A549 (cell line): ENCODE measurements around the gene WNT3A. TPM values are rescaled to one million over a fixed set of nuclear protein-coding genes. Genes with fewer than 3 reads are reported as not detected.

Experiments
- ATAC-seq, 2 experiments: fragments of 200-7000 bp in 1 of 2; fragments of >200 bp in 1 of 2; cut with Nextera tagmentation in 1 of 2; cut with Tn5 transposase in 1 of 2; 3 replicates each; pipeline versions ENCODE4 v1.8.0 to v1.9.1; 2018 to 2020; ENCODE audit warnings: mild to moderate bottlenecking in 1 of 2, moderate library complexity in 1 of 2
- CTCF ChIA-PET: fragments of 300-600 bp; sonication (Branson Sonifier 250); formaldehyde crosslinking; extraction: SDS; loops from one replicate; lab custom pipeline; 2021; ENCODE audit warnings: antibody characterized with exemption, inconsistent platforms; lab: Yijun Ruan, JAX
- POLR2A ChIA-PET: fragments of 350-600 bp; formaldehyde crosslinking; extraction: SDS; loops from one replicate; lab custom pipeline; 2021; ENCODE audit warnings: antibody characterized with exemption, inconsistent platforms; lab: Yijun Ruan, JAX
- DNase-seq, 2 experiments: peaks; one replicate each; pipeline versions ENCODE4 v3.0.0 to v3.0.0-alpha.2; 2011 to 2016; ENCODE audit warnings: low read depth in 1 of 2, low spot score in 1 of 2
- FAIRE-seq: peaks from 2 replicates; lab custom pipeline; 2011; peaks lifted over from hg19 to GRCh38; lab: Jason Lieb, UNC
- H3K27ac ChIP-seq, 2 experiments: fragments of >200 bp; sonication (Bioruptor Twin); formaldehyde crosslinking; 3 replicates each; pipeline ENCODE4 v1.5.1; 2016 to 2017
- H3K4me1 ChIP-seq: fragments of >200 bp; sonication (Bioruptor Twin); formaldehyde crosslinking; 3 replicates; pipeline ENCODE4 v1.6.1; 2016
- H3K4me2 ChIP-seq: fragments of >200 bp; sonication (Bioruptor Twin); formaldehyde crosslinking; 3 replicates; pipeline ENCODE4 v1.6.1; 2016
- H3K4me3 ChIP-seq: fragments of >200 bp; sonication (Bioruptor Twin); formaldehyde crosslinking; 3 replicates; pipeline ENCODE4 v1.5.1; 2016
- H3K9me3 ChIP-seq: fragments of >200 bp; sonication (Bioruptor Twin); formaldehyde crosslinking; 3 replicates; pipeline ENCODE4 v1.6.1; 2016
- CBX2 ChIP-seq: fragments of 200-600 bp; sonication (generic); IDR thresholded peaks from 2 replicates; pipeline ENCODE4 v1.6.1; 2016; ENCODE audit warnings: low read depth, mild to moderate bottlenecking, borderline replicate concordance
- CEBPB ChIP-seq, 2 experiments: fragments of >200 bp in 1 of 2; sonication (Bioruptor Twin) in 1 of 2; formaldehyde crosslinking in 1 of 2; IDR thresholded peaks; 2 replicates each; pipeline ENCODE4 v1.6.1; 2012 to 2016
- CHD2 ChIP-seq: fragments of 150-350 bp; IDR thresholded peaks from 2 replicates; pipeline ENCODE4 v1.6.1; 2014; ENCODE audit warnings: low read length; ENCODE audit not compliant: partially characterized antibody
- CHD4 ChIP-seq: fragments of 200-600 bp; sonication (generic); IDR thresholded peaks from 2 replicates; pipeline ENCODE4 v1.6.1; 2016; ENCODE audit warnings: antibody characterized with exemption, mild to moderate bottlenecking, borderline replicate concordance
- EHMT2 ChIP-seq: fragments of 200-600 bp; sonication (generic); IDR thresholded peaks from 2 replicates; pipeline ENCODE4 v1.6.1; 2016; ENCODE audit warnings: antibody characterized with exemption, low read depth, mild to moderate bottlenecking, moderate library complexity
- ESRRA ChIP-seq: fragments of 150-350 bp; IDR thresholded peaks from 2 replicates; pipeline ENCODE4 v1.6.1; 2014; ENCODE audit warnings: mild to moderate bottlenecking, low read length, borderline replicate concordance
- FOSL2 ChIP-seq, 2 experiments: fragments of 450-650 bp in 1 of 2; fragments of >200 bp in 1 of 2; sonication (Bioruptor Twin) in 1 of 2; formaldehyde crosslinking; IDR thresholded peaks; 2 replicates each; pipeline versions ENCODE4 v1.5.0 to v1.6.1; 2016 to 2020; ENCODE audit warnings: mild to moderate bottlenecking in 1 of 2, moderate library complexity in 1 of 2
- FOXS1 ChIP-seq: fragments of 250-450 bp; sonication (Bioruptor Pico); IDR thresholded peaks from 2 replicates; pipeline ENCODE4 v1.5.0; 2020; ENCODE audit warnings: mild to moderate bottlenecking, moderate library complexity
- GATA3 ChIP-seq: IDR thresholded peaks from 2 replicates; pipeline ENCODE4 v1.6.1; 2012; ENCODE audit warnings: borderline replicate concordance
- HDAC2 ChIP-seq: fragments of 200-600 bp; sonication (generic); IDR thresholded peaks from 2 replicates; pipeline ENCODE4 v1.6.1; 2016
- HEYL ChIP-seq: fragments of 250-450 bp; sonication (Bioruptor Pico); IDR thresholded peaks from 2 replicates; pipeline ENCODE4 v1.8.0; 2021; ENCODE audit warnings: mild to moderate bottlenecking, moderate library complexity
- HOXA7 ChIP-seq: fragments of 250-450 bp; sonication (Bioruptor Pico); IDR thresholded peaks from 2 replicates; pipeline ENCODE4 v1.5.0; 2020; ENCODE audit warnings: mild to moderate bottlenecking, moderate library complexity
- HOXB13 ChIP-seq: fragments of 250-450 bp; sonication (Bioruptor Pico); IDR thresholded peaks from 2 replicates; pipeline ENCODE4 v1.5.0; 2020; ENCODE audit warnings: low read depth, mild to moderate bottlenecking, moderate library complexity
- HOXB5 ChIP-seq: fragments of 250-450 bp; sonication (Bioruptor Pico); IDR thresholded peaks from 2 replicates; pipeline ENCODE4 v1.5.0; 2020; ENCODE audit warnings: mild to moderate bottlenecking, moderate library complexity
- JUN ChIP-seq, 2 experiments: fragments of >200 bp; sonication (Bioruptor Twin); formaldehyde crosslinking; IDR thresholded peaks; 2 replicates in 1 of 2; 3 replicates in 1 of 2; pipeline ENCODE4 v1.6.1; 2016 to 2017
- JUNB ChIP-seq: fragments of >200 bp; sonication (Bioruptor Twin); formaldehyde crosslinking; IDR thresholded peaks from 2 replicates; pipeline ENCODE4 v1.6.1; 2016
- KDM1A ChIP-seq: fragments of 200-600 bp; sonication (generic); IDR thresholded peaks from 2 replicates; pipeline ENCODE4 v1.6.1; 2016; ENCODE audit warnings: low read depth, mild to moderate bottlenecking
- KDM5A ChIP-seq: fragments of 200-600 bp; sonication (generic); IDR thresholded peaks from 2 replicates; pipeline ENCODE4 v1.6.1; 2016; ENCODE audit warnings: antibody characterized with exemption, mild to moderate bottlenecking
- MYC ChIP-seq: IDR thresholded peaks from 2 replicates; pipeline ENCODE4 v1.6.1; 2012; ENCODE audit warnings: mild to moderate bottlenecking, inconsistent platforms, low read length, improper control_type of control experiment, borderline replicate concordance
- PHF8 ChIP-seq: fragments of 200-600 bp; sonication (generic); IDR thresholded peaks from 2 replicates; pipeline ENCODE4 v1.6.1; 2016; ENCODE audit warnings: low read depth, mild to moderate bottlenecking, antibody characterized with exemption, moderate library complexity, borderline replicate concordance
- POLR2AphosphoS2 ChIP-seq: conservative IDR thresholded peaks from 2 replicates; pipeline ENCODE4 v1.6.1; 2012; ENCODE audit warnings: low read length, improper control_type of control experiment, inconsistent platforms
- RAD21 ChIP-seq, 2 experiments: fragments of >200 bp in 1 of 2; sonication (Bioruptor Twin) in 1 of 2; formaldehyde crosslinking in 1 of 2; IDR thresholded peaks in 1 of 2; conservative IDR thresholded peaks in 1 of 2; 2 replicates in 1 of 2; 3 replicates in 1 of 2; pipeline ENCODE4 v1.6.1; 2012 to 2018; ENCODE audit warnings: inconsistent platforms in 1 of 2
- RCOR1 ChIP-seq: fragments of 150-350 bp; IDR thresholded peaks from 2 replicates; pipeline ENCODE4 v1.6.1; 2014; ENCODE audit warnings: antibody characterized with exemption, low read length, low read depth
- RNF2 ChIP-seq: fragments of 200-600 bp; sonication (generic); IDR thresholded peaks from 2 replicates; pipeline ENCODE4 v1.6.1; 2016; ENCODE audit warnings: low read depth, mild to moderate bottlenecking, antibody characterized with exemption, moderate library complexity, borderline replicate concordance
- TFCP2L1 ChIP-seq: fragments of 250-450 bp; sonication (Bioruptor Pico); IDR thresholded peaks from 2 replicates; pipeline ENCODE4 v1.5.0; 2021; ENCODE audit warnings: mild to moderate bottlenecking
- ZC3H11A ChIP-seq: fragments of 450-650 bp; IDR thresholded peaks from 2 replicates; pipeline ENCODE4 v1.6.1; 2014; ENCODE audit warnings: antibody characterized with exemption, mild to moderate bottlenecking
- ZFP36 ChIP-seq: fragments of 450-650 bp; IDR thresholded peaks from 2 replicates; pipeline ENCODE4 v1.6.1; 2014; ENCODE audit warnings: borderline replicate concordance; ENCODE audit not compliant: partially characterized antibody
- WGBS: methylation state at CpG from one replicate; pipeline ENCODE4 v1.1.6; 2017; ENCODE audit errors: missing lambda C conversion rate; 5-methylcytosine and 5-hydroxymethylcytosine counted together
- polyA plus RNA-seq, 4 experiments: library from polyadenylated mRNA; depleted of rRNA in 3 of 4; stranded (reverse); fragments of >200 nt; fragmentation: RNase III in 1 of 4; extraction: RNeasy Plus Mini Kit Qiagen cat#74134 plus additional on column Dnase treatment in 1 of 4; gene quantifications; 2 replicates in 3 of 4; 3 replicates in 1 of 4; pipeline ENCODE4 v1.2.3, GENCODE V29; 2011 to 2017
- TF ChIP-seq, protein P1 (sequence below): fragments of >200 bp; sonication (Bioruptor Twin); formaldehyde crosslinking; IDR thresholded peaks from 2 replicates; pipeline ENCODE4 v1.6.1; 2016
- TF ChIP-seq, protein P2 (sequence below): fragments of 250-450 bp; sonication (Bioruptor Pico); IDR thresholded peaks from 2 replicates; pipeline ENCODE4 v1.5.0; 2020; ENCODE audit warnings: low read depth, mild to moderate bottlenecking, moderate library complexity
- TF ChIP-seq, protein P3 (sequence below): IDR thresholded peaks from 2 replicates; pipeline ENCODE4 v1.6.1; 2012
- TF ChIP-seq, protein P4 (sequence below): fragments of >200 bp; sonication (Bioruptor Twin); formaldehyde crosslinking; IDR thresholded peaks from 3 replicates; pipeline ENCODE4 v1.5.1; 2016

Gene WNT3A
- polyA plus RNA-seq, 2 of the 4 experiments (the other 2 are of a cell fraction): not detected

DNA sequence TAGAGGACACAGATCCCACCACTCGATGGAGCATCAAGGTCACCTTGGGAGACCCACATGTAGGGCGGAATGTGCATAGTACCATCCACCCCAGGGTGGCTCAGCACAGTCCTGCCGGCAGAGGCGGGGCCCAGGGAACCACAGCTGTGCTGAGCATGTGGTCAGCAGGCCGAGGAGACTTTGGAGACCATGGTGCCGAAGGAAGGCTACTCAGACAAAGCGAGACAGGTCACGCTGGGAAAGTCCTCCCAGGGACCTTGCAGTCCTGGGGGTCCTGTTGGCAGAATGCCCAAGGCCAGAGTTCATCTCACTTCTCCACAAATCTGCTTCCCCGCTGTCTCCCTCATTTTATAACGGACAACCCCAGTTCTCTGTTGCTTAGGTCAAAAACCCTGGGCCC, 22.5 kb downstream of the WNT3A start (continued):
- TF ChIP-seq KDM5A: no peak
- TF ChIP-seq PHF8: no peak
- TF ChIP-seq, all 56 proteins: peak for 0

DNA sequence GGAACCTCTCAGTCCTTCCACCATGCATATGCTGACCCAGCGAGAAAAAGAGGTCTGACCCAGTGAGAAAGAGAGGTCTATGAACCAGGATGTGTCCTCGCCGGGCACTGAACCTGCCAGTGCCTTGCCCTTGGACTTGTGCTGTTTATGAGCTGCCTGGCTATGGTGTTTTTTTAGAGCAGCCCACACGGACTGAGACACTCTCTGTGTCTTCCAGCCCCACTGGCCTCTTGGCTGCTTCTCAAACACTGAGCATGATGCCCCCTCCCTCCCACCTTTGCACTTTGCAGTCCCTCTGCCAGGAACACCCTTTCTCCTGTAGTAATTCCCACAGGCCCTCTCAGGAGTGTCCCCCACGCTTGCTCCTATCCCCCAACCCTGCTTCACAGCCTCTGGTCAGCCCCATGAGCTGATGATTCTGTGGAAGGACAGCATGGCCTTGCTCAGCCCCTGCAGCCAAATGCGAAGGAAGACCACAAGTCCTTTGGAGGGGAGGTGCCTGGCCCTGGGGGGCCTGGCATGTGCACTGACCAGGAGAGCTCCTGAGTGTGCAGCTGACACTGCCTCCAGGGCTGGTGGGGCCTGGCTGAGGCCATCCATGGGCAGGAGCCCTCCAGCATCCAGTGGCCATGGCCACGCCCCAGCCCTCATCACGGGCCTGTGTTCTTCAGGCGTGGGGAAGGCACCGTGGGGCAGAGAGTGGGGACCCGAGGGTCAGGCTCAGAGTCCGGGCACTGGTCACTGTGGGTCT, 23.8 kb downstream of the WNT3A start:
- peaks cover 11% of the 10 kb centered on the region; the same call in 2 of the 3 replicates for H3K9me3 ChIP-seq
- ATAC-seq: no peak
- TF ChIP-seq FOXS1 (CRISPR knock-in tag) (no peak), JUNB (no peak), TFCP2L1 (CRISPR knock-in tag) (no peak), RAD21 (conservative IDR thresholded peaks at IDR 0.05 in 1 of 2, IDR thresholded peaks at IDR 0.05 in 1 of 2) (no peak), HDAC2 (no peak), RCOR1 (no peak), RNF2 (no peak), CHD4 (no peak), MYC (no peak), KDM1A (no peak), JUN (IDR thresholded peaks at IDR 0.05) (no peak), CHD2 (no peak), CEBPB (IDR thresholded peaks at IDR 0.05) (no peak), CBX2 (no peak), HOXB13 (CRISPR knock-in tag) (no peak), ZFP36 (no peak), ESRRA (no peak), GATA3 (no peak)
- TF ChIP-seq, protein P1, sequence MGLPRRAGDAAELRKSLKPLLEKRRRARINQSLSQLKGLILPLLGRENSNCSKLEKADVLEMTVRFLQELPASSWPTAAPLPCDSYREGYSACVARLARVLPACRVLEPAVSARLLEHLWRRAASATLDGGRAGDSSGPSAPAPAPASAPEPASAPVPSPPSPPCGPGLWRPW: no peak
- TF ChIP-seq, protein P2, sequence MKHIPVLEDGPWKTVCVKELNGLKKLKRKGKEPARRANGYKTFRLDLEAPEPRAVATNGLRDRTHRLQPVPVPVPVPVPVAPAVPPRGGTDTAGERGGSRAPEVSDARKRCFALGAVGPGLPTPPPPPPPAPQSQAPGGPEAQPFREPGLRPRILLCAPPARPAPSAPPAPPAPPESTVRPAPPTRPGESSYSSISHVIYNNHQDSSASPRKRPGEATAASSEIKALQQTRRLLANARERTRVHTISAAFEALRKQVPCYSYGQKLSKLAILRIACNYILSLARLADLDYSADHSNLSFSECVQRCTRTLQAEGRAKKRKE (CRISPR knock-in tag): no peak
- H3K4me2 ChIP-seq: no peak overlapping the region
- ChIA-PET POLR2A (no interaction called here), CTCF (interaction anchor here (0.7 to 2.1 kb wide), 8 partner anchors 9 to 193 kb away, joined by 3 to 7 read pairs (median 3); no protein-coding TSS in a partner anchor)
- H3K4me1 ChIP-seq: no peaks in the 10 kb centered on the region
- no peak overlapping the region for H3K4me3 ChIP-seq
- WGBS: 61% methylated on average over 8 of the region's 12 CpGs
- H3K27ac ChIP-seq: no peak overlapping the region
- no peak for FAIRE-seq
- DNase-seq: no peak

DNA sequence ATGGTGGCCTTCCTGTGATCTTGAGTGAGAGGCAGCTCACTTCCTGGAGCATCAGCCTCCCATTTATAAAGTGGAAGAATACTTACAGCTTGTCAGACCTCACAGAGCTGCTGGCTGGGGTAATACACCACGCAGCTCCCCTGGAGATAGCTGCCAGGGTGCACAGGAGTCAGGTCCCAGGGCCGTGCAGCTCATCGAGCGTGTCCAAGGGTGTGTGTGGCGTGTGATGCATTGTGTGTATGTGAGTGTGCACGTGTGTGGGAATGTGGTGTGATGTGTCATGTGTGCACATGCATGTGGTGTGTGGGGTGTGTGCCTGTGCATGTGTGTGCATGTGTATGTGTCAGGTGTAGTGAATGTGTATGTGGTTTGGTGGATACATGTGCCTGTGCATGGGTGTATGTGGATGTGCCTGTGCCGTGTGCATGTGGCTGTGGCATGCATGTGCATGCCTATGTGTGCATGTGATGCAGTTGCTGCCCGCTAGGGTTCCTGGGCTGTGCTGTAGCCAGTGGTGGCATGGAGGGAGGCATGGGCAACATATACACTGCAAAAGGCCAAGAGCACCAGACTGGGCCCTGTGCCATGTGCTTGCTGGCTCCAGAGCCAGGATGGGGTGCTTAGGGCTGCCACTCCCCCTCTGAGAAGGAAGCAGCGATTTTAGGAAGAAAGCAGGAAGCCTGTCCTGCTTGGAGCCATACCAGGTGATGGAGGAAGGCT, 24.6 kb downstream of the WNT3A start:
- WGBS: 55% methylated on average over 9 of the region's 9 CpGs
- POLR2A ChIA-PET: no interaction called here
- no peak overlapping the region for H3K27ac ChIP-seq
- TF ChIP-seq, protein P3, sequence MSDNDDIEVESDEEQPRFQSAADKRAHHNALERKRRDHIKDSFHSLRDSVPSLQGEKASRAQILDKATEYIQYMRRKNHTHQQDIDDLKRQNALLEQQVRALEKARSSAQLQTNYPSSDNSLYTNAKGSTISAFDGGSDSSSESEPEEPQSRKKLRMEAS: no peak
- TF ChIP-seq ZC3H11A: no peak
- no peak for TF ChIP-seq HOXB5 (CRISPR knock-in tag)
- no peak for TF ChIP-seq HEYL (CRISPR knock-in tag)
- no peak for TF ChIP-seq FOSL2 (IDR thresholded peaks at IDR 0.05)
- TF ChIP-seq FOSL2 (CRISPR knock-in tag; IDR thresholded peaks at IDR 0.05): no peak
- TF ChIP-seq POLR2AphosphoS2: no peak
- TF ChIP-seq MYC: no peak
- TF ChIP-seq, protein P4, sequence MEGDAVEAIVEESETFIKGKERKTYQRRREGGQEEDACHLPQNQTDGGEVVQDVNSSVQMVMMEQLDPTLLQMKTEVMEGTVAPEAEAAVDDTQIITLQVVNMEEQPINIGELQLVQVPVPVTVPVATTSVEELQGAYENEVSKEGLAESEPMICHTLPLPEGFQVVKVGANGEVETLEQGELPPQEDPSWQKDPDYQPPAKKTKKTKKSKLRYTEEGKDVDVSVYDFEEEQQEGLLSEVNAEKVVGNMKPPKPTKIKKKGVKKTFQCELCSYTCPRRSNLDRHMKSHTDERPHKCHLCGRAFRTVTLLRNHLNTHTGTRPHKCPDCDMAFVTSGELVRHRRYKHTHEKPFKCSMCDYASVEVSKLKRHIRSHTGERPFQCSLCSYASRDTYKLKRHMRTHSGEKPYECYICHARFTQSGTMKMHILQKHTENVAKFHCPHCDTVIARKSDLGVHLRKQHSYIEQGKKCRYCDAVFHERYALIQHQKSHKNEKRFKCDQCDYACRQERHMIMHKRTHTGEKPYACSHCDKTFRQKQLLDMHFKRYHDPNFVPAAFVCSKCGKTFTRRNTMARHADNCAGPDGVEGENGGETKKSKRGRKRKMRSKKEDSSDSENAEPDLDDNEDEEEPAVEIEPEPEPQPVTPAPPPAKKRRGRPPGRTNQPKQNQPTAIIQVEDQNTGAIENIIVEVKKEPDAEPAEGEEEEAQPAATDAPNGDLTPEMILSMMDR: no peak
- TF ChIP-seq EHMT2: no peak
- TF ChIP-seq HOXA7 (CRISPR knock-in tag): no peak
- no peak for TF ChIP-seq HOXB13 (CRISPR knock-in tag)

More for the DNA sequence above, 24.6 kb downstream of the WNT3A start:
- no peaks in the 10 kb centered on the region for H3K4me1 ChIP-seq
- no peak overlapping the region for H3K4me2 ChIP-seq
- FAIRE-seq (no peak), ATAC-seq (peak in 1 of 2 experiments; percentile 59; a peak in 3 of 6 replicates), DNase-seq (no peak)
- no peak overlapping the region for H3K4me3 ChIP-seq
- peaks cover 11% of the 10 kb centered on the region; the same call in 2 of the 3 replicates for H3K9me3 ChIP-seq
- CTCF ChIA-PET: interaction anchor here (0.7 to 1.4 kb wide), 6 partner anchors 8 to 34 kb away, joined by 3 read pairs; no protein-coding TSS in a partner anchor
